ENCODE data around the gene CYB5R4.

GRCh38 chr6:83824831-83825230 lies 34.7 kb upstream of the CYB5R4 start:
- TF ChIP-seq EZH2 (IDR thresholded peaks at IDR 0.05; ENCODE audit: insufficient read depth, poor library complexity, severe bottlenecking), result no peak
- TF ChIP-seq EZH2phosphoT487 (IDR thresholded peaks at IDR 0.05; ENCODE audit: insufficient read depth, low read depth), result no peak
